KMS-11 (cell line): ENCODE results near the gene STAB1.

Experiments used
- H2AFZ ChIP-seq: fragments of 200-600 bp; sonication (generic); 2 replicates; pipeline ENCODE4 v1.6.1; 2016; ENCODE audit warnings: antibody characterized with exemption, mixed run types, low read depth
- H3K27ac ChIP-seq: fragments of 200-600 bp; sonication (generic); 2 replicates; pipeline ENCODE4 v1.6.1; 2016; ENCODE audit warnings: mild to moderate bottlenecking, mixed run types
- H3K27me3 ChIP-seq: fragments of 200-600 bp; sonication (generic); 2 replicates; pipeline ENCODE4 v1.6.1; 2017; ENCODE audit warnings: mild to moderate bottlenecking, low read depth, mixed run types, moderate library complexity; ENCODE audit not compliant: insufficient read depth
- H3K36me3 ChIP-seq: fragments of 200-600 bp; sonication (generic); 2 replicates; pipeline ENCODE4 v1.6.1; 2017; ENCODE audit warnings: mild to moderate bottlenecking, mixed run types; ENCODE audit not compliant: insufficient read depth
- H3K4me1 ChIP-seq: fragments of 200-600 bp; sonication (generic); 2 replicates; pipeline ENCODE4 v1.6.1; 2016; ENCODE audit warnings: mild to moderate bottlenecking, low read depth, mixed run types; ENCODE audit not compliant: poor library complexity, severe bottlenecking
- H3K4me2 ChIP-seq: fragments of 200-600 bp; sonication (generic); 2 replicates; pipeline ENCODE4 v1.7.0; 2016; ENCODE audit warnings: mild to moderate bottlenecking, mixed run types
- H3K4me3 ChIP-seq: fragments of 200-600 bp; sonication (generic); IDR thresholded peaks from 2 replicates; pipeline ENCODE4 v1.6.1; 2017; ENCODE audit warnings: low read depth, low read length, mixed read lengths; ENCODE audit not compliant: insufficient read depth
- H3K79me2 ChIP-seq: fragments of 200-600 bp; sonication (generic); 2 replicates; pipeline ENCODE4 v1.6.1; 2016; ENCODE audit warnings: low read depth, mixed run types; ENCODE audit not compliant: insufficient read depth
- H3K9ac ChIP-seq: fragments of 200-600 bp; sonication (generic); 2 replicates; pipeline ENCODE4 v1.6.1; 2016; ENCODE audit warnings: mild to moderate bottlenecking, mixed run types
- H4K20me1 ChIP-seq: fragments of 200-600 bp; sonication (generic); 2 replicates; pipeline ENCODE4 v1.6.1; 2016; ENCODE audit warnings: mild to moderate bottlenecking, mixed run types; ENCODE audit not compliant: insufficient read depth
- CTCF ChIP-seq: fragments of 200-600 bp; sonication (generic); conservative IDR thresholded peaks from 2 replicates; pipeline ENCODE4 v1.6.1; 2017; ENCODE audit warnings: low read depth, mild to moderate bottlenecking, antibody characterized with exemption, low read length, moderate library complexity, mixed read lengths

STAB1 gene

GRCh38 chr3:52470920-52471319, 24.2 kb upstream of the STAB1 start:
- no peaks in the 10 kb centered on the region for H3K36me3 ChIP-seq

GRCh38 chr3:52471371-52472238, 23.5 kb upstream of the STAB1 start:
- H2AFZ ChIP-seq, result no peak overlapping the region
- no peaks in the 10 kb centered on the region for H3K27me3 ChIP-seq
- H3K27ac ChIP-seq, result no peak overlapping the region
- peaks cover 22% of the 10 kb centered on the region for H3K4me1 ChIP-seq
- H4K20me1 ChIP-seq, result no peaks in the 10 kb centered on the region
- no peak for TF ChIP-seq CTCF
- H3K4me2 ChIP-seq, result no peak overlapping the region
- no peak overlapping the region for H3K4me3 ChIP-seq
- H3K9ac ChIP-seq, result no peak overlapping the region
- H3K36me3 ChIP-seq, result no peaks in the 10 kb centered on the region
- H3K79me2 ChIP-seq, result no peaks in the 10 kb centered on the region

More at GRCh38 chr3:52470920-52471319, 24.2 kb upstream of the STAB1 start:
- Histone ChIP-seq H3K4me1 (peaks cover 22% of the 10 kb centered on the region), H3K9ac (no peak overlapping the region), H2AFZ (no peak overlapping the region), H3K79me2 (no peaks in the 10 kb centered on the region), H3K4me2 (no peak overlapping the region), H3K27ac (no peak overlapping the region), H3K27me3 (no peaks in the 10 kb centered on the region), H3K4me3 (no peak overlapping the region), H4K20me1 (no peaks in the 10 kb centered on the region)
- no peak for TF ChIP-seq CTCF

- H3K4me2 ChIP-seq, result no peak overlapping the region
- H2AFZ ChIP-seq, result no peak overlapping the region
- H3K27ac ChIP-seq, result no peak overlapping the region
- H3K27me3 ChIP-seq, result no peaks in the 10 kb centered on the region
- no peak for TF ChIP-seq CTCF
- no peaks in the 10 kb centered on the region for H4K20me1 ChIP-seq
- peaks cover 22% of the 10 kb centered on the region for H3K4me1 ChIP-seq
- no peaks in the 10 kb centered on the region for H3K36me3 ChIP-seq
- no peak overlapping the region for H3K4me3 ChIP-seq
- H3K79me2 ChIP-seq, result no peaks in the 10 kb centered on the region
- H3K9ac ChIP-seq, result no peak overlapping the region
Measured at GRCh38 chr3:52472239-52473000, 22.7 kb upstream of the STAB1 start.

- H3K4me2 ChIP-seq, result no peak overlapping the region
- H3K36me3 ChIP-seq, result no peaks in the 10 kb centered on the region
- H2AFZ ChIP-seq, result no peak overlapping the region
- no peaks in the 10 kb centered on the region for H4K20me1 ChIP-seq
- no peaks in the 10 kb centered on the region for H3K79me2 ChIP-seq
- H3K4me3 ChIP-seq, result no peak overlapping the region
- H3K4me1 ChIP-seq, result peaks cover 18% of the 10 kb centered on the region
- no peak for TF ChIP-seq CTCF
- H3K27ac ChIP-seq, result no peak overlapping the region
- H3K27me3 ChIP-seq, result no peaks in the 10 kb centered on the region
- no peak overlapping the region for H3K9ac ChIP-seq
Measured at GRCh38 chr3:52473026-52473425, 22.1 kb upstream of the STAB1 start.
